ENCODE data around the gene NRG2.
A peak's percentile ranks its signal among the peaks of the same experiment; 100 is the strongest.

NRG2 gene

DNA sequence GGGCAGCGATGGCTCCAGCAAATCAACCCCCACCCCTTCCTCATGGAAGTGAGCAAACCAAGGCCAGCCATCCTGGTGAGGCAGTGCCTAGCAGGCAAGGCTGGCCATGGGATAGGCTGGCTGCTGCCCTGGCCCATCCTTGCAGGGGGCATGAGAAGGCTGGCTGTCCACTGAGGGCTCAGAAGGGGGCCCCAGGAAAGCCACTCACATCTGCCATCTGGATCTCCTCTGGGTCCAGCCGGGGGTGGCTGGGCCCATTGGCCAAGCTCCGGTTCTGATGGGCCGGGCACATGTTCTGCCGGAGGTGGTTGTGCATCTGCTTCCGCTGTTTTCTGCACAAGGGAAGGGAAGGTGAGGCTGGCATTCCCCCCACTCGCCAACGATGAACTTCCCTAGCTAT, 190.4 kb downstream of the NRG2 start:
- DNase-seq: no peak

DNA sequence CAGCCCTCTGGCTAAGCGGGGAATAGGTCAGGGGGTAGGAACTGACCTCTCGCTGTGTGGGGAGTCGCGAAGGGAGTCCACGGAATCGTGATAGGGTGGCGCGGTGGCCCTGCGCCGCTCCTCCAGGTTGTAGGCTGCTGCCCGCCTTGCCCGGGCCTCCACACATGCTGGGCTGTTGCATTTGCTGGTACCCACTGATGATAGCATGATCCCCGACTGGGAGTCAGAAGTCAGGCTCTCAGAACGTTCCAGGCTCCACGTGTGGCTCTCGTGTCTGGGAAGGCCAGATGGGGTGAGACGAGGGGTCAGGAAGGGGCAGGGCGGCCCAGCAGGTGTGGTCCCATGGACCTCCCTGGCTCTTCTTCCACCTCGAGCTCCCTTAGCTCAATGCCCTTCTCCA, 191.5 kb downstream of the NRG2 start:
- no peak for DNase-seq

DNA sequence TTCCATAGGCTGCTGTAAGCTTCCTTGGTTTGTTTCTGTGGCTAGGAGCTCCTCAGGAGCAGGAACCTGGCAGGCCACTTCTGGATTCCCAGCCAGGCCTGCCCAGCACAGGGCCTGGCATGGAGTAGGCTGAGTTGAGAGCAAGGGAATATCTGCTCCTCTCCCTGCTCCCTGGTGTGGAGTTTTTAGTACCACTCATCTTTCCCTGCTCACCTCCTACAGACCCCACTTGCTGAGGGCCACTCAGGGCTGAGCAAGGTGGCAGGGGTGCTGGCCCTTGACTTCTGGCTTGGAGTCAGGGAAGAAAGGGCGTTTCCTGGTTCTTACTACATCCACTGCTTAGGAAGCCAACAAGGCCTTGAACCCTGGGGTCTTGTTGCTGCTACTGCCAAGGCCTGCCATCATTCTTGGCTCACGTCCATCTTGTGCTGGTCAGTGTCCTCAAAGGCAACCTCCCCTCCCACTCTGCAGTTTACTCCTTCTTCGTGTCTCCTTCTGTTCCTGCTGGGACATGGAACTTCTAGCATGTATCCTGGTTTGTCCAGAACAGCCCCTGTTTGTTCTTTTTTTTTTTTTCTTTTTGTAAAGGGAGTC, 192.6 kb downstream of the NRG2 start:
- DNase-seq: no peak

DNA sequence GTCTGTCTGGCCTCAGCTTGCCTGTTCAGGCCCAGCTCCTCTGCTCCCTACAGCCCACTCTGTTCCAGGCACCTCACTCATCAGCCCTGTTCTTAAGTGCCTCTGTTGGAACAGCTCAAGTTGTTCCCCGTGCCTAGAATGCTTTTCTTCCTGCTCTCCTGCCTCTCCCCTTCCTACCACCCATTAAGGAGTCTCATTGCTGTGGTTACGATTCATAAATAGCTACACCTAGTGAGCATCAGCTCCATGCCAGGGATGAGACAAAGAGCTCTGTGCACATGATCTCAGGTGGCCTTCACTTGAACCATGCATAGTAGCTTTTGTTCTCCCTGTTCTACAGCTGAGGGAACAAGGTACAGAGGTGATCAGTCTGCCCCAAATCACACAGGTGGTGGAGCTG, 193.2 kb downstream of the NRG2 start:
- DNase-seq: no peak

DNA sequence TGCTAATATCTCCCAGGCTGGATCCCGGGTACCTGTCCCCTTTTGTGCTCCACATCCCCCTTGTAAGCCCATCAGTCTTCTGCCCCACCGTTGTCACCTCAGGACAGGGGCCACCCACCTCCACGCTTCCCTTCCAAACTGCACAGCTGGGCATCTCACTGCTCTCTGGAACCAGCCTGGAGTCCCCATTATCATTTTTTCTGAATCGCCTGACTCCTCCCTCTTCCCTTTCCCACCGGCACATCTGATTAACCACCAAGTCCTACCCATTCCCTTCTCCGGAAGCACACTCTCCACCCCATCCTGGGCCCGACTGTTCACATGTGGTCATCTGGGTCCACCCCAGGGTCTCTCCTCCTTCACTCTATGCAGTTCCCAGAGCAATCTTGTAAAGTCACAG, 193.6 kb downstream of the NRG2 start:
- no peak for DNase-seq

DNA sequence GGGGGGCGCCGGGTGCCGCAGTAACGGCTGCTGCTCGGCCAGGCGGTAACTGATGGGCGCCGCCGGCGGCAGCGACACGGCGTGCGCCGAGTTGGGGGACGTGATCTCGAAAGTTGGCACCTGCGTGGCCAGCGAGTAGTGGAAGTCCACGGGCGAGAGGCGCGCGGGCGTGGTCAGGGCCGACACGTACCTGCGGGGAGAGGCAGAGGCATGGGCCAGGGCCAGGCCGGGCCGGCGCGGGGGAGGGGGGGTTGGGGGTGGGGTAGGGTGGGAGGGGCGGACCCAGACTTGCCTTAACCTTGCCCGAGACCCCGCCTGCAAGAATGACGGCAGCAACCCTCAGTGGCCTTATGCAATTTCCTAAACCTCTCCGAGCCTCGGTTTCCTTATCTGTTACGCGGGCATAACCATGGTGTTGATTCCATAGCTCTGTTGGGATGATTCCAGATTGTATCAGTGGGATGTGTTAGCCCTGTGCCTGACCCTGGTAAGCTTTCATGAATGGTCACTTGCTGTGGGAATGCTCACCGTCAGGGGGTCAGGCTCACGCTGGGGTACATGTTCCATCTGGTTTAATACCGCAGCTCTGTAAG, 194.5 kb downstream of the NRG2 start:
- no peak for DNase-seq

DNA sequence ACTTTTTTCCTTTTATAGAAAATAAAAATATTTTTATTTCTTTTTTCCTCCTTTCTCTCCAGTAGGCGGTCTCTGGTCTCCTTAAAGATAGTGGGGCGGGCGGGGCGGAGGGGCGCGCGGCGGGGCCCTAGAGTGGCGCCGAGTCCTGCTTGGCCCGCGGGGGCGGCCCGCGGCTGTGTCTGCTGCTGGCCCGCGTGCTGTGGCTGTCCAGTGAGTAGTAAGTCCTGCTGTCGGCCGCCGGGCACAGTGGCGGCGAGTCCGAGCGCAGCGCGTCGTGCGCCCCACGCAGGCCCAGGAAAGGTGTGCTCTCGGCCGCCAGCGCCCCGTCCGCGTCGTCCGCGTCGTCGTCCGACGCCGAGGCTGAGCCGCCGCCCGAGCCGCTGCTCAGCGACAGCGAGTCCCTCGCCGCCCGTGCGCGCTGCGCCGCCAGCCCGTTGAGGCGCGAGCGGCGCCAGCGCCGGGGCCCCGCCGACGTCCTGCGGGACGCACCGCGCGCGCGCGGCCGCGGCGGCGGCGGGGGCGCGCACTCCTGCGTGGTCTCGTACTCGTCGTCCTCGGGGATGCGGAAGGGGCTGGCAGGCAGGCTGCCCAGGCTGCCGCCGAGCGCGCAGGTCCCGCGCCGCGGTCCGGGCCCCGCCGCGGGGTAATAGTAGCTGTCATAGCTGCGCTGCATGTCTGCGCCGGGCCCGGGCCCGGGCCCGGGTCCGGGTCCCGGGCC, 195.2 kb downstream of the NRG2 start:
- DNase-seq: peak; percentile 48

DNA sequence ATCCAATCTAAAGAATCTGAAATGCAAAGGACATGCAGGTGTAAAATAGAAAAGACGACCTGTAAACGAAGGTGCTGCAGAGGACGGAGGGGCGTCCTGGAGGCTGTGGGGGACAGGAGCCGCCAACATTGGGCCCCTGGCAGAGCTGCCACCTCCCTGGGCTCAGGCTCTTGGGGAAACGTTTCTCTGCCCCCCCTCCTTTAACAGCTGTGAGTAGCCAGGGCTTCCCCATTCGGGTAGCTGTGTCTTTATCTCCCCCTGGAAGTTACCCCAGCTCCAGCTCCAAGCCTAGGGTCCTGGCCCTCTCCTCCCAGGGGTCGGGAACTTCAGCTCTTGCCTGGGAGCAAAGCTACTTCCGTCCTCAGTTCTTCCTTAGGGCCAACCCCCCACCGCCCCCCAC, 196.0 kb downstream of the NRG2 start:
- DNase-seq: no peak

DNA sequence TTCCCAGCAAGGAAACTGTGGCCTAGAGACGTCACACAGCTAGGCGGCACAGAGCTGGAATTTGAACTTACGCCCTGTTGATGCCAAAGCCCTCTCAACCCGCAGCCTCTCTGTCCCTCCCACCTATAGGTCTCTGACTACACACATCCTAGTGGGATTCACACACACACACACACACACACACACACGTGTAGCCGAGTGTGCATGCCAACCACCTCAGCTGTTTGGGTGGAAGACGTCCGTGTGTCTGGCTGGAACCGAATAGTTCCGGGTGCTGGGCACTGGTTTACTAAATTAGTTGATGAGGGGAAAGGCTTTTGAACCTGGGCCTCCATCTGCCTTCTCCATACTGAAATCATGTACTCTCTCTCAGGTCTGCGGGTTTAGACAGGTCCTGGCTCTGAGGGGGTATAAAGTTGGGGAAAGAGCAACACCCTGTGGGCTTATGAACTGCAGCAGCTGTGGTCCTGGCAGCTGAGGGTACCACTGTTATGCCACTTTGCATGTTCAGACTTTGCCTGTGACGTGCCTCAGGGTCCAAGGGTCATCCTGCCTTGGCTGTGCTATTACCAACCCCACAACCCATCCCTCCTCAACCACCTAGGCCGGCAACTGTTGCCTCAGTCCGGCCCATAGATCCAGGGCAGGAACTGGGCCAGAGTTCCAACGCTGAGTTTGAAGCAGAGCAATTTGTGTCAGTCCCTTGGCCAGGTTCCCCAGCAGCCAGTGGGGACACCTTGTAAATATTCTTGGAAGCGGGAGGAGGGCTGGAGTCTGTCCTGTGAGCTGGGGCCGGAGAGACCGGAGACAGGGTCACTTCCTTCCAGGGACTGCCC, 197.0 kb downstream of the NRG2 start:
- DNase-seq: no peak

DNA sequence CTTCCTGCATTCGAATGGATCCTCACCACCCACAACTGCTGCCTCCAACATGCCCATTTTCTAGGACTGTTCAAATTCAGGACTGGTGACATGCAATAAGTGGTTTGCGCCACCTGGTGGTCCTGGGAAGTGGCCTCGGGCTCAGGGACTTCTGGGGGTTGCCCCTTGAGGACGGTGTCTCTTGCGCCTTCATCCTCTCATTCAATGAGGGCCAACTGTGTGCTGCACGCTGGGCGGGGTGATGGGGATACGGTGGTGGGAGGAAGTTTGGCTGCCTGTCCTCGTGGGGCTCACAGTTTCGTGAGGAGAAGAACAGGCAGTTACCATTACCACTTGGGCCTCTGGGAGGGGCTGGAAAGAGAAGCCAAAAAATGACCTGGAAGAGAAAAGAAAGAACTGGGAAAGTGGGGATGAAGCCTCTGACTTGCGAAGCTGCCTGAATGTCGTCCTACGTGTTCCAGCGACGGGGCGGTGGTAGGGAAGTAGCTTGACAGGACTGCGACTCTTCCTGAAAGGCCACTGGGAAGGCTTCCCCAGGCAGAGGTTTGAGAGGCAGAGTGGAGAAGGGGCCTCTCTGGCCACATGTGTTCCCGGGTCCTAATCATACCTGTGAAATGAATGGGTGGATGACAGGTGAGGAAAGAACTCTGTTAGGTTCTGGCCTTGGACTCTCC, 198.5 kb downstream of the NRG2 start:
- peak; percentile 73 for DNase-seq

DNA sequence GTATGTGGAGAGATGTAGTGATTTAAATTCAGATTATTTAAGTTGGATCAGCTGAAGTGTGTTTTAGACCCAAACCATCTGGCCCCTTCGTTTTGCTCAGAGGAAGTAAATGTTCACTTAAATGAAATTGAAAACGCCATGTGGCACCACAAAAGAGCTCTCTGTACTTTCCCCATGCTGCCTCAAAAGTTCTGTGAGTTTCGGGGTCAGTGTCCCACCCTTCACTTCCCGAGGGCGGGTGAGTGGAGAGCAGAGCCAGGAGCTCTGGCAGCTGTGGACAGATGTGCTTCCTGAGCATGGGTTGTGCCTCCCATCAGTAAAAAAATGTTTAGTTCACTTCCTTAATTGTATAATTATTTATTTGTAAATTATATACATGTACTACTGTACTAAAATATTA, 199.1 kb downstream of the NRG2 start:
- DNase-seq: no peak

DNA sequence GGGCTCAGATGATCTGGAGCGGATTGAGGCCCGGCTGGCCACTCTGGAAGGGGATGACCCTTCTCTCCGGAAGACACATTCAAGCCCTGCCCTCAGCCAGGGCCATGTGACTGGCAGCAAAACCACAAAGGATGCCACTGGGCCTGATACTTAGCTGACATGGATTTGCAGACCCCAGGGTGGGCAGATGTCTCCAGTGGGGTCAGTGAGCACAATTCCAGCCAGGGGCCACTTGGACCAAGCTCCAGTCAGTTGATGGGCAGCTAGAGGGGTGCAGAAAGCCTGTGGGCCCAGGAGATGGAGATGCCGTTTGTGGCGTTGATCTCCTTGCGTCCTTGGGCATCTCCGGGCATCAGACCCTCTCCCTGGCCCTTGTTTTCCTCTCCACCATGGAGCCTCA, 200.8 kb downstream of the NRG2 start:
- no peak for DNase-seq

DNA sequence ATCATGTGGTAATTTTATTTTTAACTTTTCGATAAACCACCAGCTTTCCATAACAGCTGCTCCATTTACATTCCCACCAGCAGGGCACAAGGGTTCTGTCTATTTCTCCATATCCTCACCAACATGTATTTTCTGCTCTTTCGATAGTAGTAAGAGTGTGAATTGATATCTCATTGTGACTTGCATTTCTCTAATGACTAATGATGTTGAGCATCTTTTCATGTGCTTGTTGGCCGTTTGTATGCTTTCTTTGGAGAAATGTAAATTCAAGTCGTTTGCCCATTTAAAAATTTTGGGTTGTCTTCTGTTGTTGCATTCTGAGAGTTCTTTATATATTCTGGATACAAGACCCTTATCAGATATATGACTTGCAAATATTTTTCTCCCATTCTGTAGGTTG, 201.6 kb downstream of the NRG2 start:
- DNase-seq: no peak

DNA sequence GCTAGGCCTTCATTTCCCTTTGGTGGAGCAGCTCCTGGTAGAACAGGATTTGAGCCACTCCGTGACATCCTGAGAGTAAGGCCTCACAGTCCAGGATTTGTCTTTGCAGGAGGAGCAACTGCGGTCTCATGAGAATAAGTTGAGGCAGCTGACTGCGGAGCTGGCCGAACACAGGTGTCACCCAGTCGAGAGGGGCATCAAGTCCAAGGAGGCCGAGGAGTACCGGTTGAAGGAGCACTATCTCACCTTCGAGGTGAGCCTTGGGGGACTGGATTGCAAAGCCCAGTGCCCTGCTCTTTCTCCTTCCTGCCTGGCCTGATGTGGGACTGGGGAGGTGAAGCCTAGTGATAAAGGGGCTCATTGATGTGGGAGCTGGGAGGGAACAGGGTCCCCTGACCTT, 203.2 kb downstream of the NRG2 start:
- no peak for DNase-seq

DNA sequence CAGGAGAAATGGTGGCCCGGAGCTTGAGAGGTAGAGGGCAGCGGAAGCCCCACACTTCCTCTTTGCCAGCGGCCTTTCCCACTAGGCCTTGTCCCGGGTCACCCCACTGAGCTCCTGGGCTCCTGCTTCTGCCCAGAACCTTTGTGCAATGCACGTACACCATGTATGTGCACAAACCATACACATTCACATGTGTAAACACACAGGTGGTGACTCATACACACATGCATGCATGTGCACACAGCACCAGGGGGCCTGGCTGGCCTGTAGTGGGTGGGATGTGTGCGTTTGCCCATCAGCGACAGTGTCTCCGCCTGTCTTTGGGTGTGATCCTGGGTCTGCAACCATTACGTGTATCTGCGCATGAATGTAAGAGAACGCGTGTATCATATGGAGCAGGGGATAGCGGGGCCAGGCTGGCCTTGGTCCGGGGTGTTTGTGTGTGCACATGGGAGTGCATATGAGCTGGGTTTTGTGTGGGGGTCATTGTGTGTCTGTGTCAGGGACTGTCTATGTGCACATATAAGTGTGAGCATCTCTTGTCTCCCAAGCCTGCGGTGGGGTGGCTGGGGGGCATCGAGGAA, 203.8 kb downstream of the NRG2 start:
- DNase-seq: no peak

DNA sequence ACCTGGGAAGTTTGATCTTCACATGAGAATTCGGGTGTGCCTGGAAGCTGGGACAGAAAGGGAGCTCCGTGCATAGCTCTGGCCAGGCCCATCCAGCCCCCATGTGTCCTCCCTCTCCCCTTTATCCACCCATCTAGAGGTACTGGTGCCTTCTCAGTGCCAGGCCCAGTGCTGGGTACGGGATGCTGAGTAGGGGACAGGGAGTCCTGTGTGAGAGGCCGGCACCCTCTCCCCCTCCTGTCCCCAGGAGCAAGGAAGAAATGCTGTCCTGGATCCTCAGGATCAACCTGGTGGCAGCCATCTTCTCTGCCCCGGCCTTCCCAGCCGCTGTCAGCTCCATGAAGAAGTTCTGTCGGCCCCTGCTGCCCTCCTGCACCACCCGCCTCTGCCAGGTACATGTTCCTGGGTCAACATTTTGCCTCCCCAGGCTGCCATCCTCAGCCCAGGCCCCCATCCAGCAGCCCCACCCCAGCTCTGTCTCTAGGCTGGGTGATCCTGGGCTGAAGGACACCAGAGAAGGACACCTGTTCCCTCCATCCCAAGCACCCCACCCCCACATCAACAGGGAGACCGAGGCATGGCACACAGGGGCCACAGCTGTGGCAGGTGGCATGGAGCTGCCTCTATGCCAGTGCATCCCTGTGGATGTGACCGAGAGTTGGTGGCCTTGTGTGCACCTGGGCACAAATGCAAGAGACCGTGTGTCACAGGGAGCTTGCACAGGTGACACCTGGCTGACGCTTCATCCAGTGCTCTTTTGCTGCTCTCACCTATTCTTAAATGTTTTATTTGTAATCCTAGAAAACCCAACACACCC, 204.5 kb downstream of the NRG2 start:
- DNase-seq: no peak

DNA sequence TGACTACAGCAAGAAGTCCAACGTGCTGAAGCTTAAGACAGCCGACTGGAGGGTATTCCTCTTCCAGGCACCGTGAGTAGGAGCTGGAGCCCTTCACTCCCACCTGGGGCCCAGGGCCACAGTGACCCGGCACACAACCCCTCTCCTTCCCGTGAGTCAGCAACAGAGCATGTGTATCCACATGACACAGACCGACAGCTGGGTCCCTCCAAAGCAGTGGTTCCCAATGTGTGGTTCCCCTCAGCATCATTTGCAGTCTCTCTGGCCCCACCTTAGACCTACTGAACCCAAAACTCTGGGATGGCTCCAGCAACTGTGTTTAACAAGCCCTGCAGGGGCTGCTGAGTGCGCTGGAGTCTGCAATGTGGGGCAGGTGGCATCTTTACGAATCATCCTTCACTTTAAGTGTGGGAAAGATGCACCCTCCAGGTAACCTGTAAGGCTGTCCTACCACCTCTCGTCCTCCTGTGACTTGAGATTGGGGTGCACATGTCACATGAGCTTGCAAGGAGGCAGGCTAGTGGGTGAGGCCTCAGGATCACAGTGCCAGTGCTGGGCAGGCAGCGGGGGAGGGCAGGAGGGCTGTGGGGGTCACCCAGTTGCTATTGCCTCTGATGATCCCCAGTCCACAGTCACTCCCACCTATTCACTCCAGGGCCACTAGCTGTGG, 205.3 kb downstream of the NRG2 start:
- no peak for DNase-seq

DNA sequence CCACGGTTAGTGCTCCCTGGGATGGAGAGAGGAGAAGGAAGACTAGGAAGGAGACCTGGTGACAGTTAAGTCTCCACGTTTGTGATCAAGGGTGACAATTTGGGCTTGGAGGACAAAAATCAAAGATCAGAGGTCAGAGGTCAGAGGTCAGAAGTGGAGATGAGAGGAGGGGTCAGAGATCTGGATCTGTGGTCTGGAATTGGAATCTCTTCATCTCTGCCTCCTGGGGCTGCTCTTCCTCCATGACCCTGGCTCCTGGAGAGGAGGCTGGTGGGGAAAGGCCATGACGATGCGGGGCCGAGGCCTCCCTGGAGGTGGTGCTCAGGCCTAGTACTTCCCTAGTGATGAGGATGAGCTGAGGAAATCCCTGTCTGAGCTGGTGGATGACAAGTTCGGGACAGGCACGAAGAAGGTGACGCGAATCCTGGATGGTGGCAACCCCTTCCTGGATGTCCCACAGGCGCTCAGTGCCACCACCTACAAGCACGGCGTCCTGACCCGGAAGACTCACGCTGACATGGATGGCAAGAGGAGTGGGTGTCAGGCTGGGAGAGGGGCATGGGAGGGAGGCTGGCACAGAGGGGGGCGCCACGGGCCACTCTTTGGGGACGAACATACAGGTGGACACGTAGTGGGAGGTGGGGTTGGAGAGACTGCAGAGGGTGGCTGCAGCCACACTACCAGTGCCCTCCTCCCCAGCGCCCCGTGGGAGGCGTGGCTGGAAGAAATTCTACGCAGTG, 206.5 kb downstream of the NRG2 start:
- no peak for DNase-seq

DNA sequence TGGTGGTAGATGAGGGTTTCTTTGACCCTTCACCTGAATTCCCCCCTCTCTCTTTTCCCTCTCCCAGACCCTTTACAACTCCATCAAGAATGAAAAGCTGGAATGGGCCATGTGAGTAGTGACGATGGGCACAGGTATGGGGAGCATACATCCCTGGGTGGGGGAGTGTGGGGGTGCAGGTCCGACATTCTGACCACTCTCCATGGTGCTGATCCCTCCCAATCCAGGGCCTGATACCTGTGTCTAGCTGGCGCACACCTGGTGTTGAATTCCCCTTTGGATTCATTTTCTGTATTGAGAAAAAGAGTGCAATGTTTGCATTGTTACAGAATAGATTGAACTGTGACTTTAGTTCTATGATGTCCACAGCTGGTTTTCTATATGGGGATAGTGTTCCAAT, 207.4 kb downstream of the NRG2 start:
- no peak for DNase-seq

DNA sequence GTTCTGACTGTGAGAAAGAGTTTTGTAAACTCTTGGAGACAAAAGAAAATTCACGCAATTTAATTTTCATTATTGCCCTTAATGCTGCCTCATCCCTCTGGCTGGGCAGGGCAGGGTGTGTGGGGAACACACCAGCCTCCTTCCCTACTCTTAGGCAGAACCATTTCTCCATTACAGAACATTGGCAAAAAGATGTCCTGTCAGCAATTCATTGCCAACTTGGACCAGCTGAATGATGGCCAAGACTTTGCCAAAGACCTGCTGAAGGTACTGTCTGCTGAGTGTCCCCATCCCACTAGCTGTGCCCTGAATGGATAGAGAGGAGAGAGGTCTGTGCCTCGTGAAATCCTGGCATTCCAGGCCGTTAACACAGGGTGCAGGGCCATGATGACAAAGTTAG, 209.6 kb downstream of the NRG2 start:
- DNase-seq: no peak

DNA sequence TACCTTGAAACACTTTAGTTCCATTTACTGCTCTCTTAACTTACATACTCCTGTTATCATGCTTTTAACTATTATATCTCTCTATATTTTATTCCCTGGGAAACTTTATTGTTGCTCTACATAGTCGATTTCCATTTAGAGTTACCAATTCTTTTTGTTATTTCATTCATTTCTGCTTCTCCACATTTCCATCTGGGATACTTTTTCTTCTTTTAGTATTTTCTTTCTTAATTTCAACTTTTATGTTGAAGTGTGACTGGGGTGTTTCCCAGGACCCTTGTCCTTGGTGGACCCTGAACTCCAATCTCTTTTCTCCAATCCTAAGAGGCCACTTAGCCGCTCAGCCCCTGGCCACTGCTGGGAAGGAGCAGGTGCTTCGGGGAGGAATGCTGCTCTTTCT, 211.5 kb downstream of the NRG2 start:
- DNase-seq: no peak
